ENCODE results near the gene ART5.
"Not testable (repeated sequence)": the region's sequence is repeated elsewhere in the genome, so short reads cannot be mapped to it uniquely, and the experiment has no call there.

The ART5 gene

DNA sequence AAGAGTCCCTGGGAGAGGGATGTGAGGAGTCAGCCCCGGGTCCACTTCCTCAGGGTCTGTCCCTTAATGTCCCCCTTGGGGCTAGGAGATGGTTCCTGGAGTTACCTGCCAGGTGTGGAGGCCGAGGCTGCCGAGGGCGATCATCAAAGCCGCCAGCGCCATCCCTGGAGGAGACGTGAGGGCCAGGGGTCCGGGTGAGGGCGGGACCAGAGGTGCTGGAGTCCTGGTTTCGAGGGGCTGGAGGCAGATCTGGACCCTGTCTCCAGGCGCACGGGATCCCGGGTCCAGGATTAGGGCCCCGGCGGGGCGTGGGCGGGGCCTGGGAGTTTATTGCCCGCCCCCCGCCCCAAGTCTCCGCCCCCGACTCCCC is at the start of gene ART5:
Gene ART5 (minus strand): TSS at position 292 of the 370 bp plus-strand sequence. CDS start 130 bp downstream, at position 162.
- no peak for DNase-seq

- DNase-seq, result no peak
Measured at GRCh38 chr11:3686751-3687150, 45.0 kb upstream of the ART5 start.

- no peak for DNase-seq
Measured at GRCh38 chr11:3685923-3686322, 44.1 kb upstream of the ART5 start.

GRCh38 chr11:3684819-3685172 is 43.0 kb upstream of the ART5 start:
- no peak for DNase-seq

GRCh38 chr11:3684129-3684818 is 42.5 kb upstream of the ART5 start:
- DNase-seq, result no peak

- DNase-seq, result no peak
Measured at GRCh38 chr11:3683039-3683438, 41.2 kb upstream of the ART5 start.

GRCh38 chr11:3679077-3679476 is 37.3 kb upstream of the ART5 start:
- no peak for DNase-seq

GRCh38 chr11:3675971-3676370 is 34.2 kb upstream of the ART5 start:
- DNase-seq, result no peak

- no peak for DNase-seq
Measured at GRCh38 chr11:3674189-3674588, 32.4 kb upstream of the ART5 start.

GRCh38 chr11:3671334-3672254 is 29.8 kb upstream of the ART5 start, which contains the start of gene CHRNA10:
TSS of gene CHRNA10 (minus strand) at chr11:3671384. CDS start at chr11:3671312, 72 bp downstream.
- DNase-seq, result no peak

DNA sequence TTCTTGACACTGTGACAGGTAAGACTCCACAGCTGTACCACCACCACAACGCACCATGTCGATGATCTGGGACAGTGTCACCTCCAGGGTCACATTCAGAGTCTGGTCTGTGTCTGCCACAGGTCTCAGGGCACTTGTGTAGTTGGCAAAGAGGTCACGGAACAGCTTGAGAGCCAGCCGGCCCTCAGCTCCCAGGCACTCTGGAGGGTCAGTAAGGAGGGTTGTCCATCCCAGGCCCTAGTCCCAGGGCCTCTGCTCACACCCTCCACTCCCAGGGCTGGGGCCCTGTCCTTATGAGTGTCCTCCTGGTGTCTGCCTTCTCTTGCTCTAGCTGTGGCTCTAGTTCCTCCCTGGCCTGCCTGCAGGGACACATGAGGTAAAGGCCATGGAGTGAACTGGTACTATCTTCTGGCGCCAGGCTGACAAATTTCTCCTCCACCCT is 28.0 kb upstream of the ART5 start:
- DNase-seq, result no peak

GRCh38 chr11:3669128-3669527 is 27.3 kb upstream of the ART5 start:
- no peak for DNase-seq

DNA sequence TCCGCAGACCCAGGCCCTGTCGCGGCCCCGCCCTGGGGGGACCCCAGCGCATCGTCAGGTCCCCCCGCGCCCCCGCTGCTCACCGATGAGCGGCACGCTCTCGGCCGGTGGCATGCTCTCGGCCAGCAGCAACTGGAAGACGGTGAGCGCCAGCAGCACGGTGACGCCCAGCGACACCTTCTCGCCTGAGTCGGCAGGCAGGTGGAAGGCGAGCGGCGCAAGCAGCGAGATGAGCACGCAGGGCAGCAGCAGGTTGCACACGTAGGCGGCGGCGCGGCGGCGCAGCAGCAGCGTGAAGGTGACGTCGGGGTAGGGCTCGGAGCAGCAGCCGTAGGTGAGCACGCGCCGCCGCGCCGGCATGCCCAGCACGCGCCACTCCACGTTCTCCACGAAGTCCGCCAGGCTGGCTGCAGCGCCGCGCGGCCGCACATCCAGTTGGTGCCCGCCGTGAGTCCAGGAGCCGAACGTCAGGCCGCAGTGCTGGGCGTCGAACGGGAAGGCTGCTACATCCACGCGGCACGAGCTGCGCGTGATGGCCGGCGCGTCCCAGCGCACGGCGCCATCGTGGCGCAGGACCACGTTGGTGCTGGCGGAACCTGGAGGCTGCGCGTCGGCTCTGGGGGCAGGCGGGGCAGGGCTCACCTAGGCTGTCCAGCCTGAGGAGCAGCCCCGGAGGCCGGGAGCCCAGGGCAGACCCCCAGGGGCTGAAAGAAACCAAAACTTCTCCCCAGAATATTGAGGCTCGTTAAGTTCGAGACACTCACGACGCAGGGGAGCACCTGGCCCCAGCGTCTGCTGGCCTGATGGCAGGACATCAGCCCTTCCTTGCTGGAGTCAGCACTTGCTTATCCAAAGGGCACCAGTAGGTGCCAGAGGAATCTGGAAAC is 25.6 kb upstream of the ART5 start:
- no peak for DNase-seq

DNA sequence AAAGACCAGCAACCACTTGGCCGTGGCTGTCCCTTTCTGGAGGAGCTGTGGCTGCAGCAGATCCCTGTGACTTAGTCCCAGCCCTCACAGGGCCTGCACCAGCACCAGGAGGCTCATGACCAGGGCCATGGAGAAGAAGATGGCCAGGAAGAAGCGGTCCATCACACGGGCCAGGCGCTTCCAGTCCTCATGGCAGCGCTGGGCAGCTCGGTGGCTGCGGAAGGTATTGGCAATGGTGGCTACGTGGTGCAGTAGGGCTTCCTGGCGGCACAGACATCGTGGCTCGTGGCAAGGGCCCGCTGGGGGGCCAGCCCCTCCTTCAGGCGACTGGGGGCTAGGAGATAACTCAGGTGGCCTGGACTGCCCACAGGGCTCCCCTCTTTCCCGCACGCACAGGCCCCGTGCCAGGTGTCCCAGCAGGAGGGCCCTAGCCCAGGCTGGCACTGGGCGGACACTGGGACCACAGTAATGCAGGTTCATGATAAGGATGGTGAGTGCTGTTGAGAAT is 24.3 kb upstream of the ART5 start:
- no peak for DNase-seq

GRCh38 chr11:3665336-3666022 is 23.7 kb upstream of the ART5 start:
- peak; percentile 43 for DNase-seq

GRCh38 chr11:3664032-3664630 is 22.3 kb upstream of the ART5 start:
- no peak for DNase-seq

DNA sequence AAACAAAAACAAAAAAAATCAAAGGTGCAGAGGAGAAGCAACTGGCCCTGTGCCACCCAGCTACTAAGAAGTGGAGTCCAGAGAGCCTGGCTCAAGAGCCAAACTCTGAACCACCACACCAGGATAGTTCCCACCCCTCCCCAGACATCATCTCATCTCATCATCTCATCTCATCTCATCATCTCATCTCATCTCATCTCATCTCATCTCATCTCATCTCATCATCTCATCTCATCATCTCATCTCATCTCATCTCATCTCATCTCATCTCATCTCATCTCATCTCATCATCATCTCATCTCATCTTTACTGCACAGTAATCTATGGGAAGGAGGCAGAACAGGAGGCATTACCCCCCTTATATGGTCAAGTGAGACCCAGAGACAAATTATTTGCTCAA is 21.1 kb upstream of the ART5 start:
- no peak for DNase-seq

DNA sequence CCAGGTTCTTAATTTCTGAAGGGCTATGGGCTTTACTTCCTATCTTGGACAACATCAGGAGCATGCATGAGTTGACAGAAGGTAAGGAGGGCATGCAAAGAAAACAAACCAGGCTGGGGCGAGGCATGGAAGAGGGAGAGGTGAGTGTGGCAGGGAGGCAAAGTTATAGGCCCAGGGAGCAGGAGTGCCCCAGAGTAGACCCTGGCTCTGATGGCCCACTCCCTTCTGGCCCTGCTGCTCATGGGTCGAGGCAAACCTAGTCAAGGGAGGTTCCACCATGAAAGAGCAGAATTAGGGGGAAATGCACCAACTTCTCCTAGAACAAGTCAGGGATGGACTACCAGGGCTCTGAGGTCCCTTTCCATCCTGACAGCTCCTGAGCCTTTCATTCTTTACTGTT is 19.2 kb upstream of the ART5 start:
- DNase-seq, result no peak

DNA sequence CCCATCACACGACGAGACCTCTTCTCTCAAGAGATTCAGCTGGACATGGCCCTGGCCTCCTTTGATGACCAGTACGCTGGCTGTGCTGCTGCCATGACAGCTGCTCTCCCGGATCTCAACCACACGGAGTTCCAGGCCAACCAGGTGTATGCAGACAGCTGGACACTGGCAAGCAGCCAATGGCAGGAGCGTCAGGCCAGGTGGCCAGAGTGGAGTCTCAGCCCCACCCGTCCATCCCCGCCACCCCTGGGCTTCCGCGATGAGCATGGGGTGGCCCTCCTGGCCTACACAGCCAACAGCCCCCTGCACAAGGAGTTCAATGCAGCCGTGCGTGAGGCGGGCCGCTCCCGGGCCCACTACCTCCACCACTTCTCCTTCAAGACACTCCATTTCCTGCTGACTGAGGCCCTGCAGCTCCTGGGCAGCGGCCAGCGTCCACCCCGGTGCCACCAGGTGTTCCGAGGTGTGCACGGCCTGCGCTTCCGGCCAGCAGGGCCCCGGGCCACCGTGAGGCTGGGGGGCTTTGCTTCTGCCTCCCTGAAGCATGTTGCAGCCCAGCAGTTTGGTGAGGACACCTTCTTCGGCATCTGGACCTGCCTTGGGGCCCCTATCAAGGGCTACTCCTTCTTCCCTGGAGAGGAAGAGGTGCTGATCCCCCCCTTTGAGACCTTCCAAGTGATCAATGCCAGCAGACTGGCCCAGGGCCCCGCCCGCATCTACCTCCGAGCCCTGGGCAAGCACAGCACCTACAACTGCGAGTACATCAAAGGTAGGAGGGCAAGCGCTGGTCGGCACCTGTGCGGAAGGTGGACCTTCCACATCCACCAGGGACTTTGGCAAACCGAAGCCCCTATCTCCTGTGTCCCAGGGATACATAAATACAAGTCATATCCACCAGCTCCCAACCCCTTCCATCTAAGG is 18.1 kb upstream of the ART5 start:
- no peak for DNase-seq

- DNase-seq, result no peak
Measured at GRCh38 chr11:3658252-3658651, 16.5 kb upstream of the ART5 start.

- not testable (repeated sequence) for DNase-seq
Measured at GRCh38 chr11:3657331-3657730, 15.5 kb upstream of the ART5 start.
